Measurements from ENCODE around the gene UQCRHL.

DNA sequence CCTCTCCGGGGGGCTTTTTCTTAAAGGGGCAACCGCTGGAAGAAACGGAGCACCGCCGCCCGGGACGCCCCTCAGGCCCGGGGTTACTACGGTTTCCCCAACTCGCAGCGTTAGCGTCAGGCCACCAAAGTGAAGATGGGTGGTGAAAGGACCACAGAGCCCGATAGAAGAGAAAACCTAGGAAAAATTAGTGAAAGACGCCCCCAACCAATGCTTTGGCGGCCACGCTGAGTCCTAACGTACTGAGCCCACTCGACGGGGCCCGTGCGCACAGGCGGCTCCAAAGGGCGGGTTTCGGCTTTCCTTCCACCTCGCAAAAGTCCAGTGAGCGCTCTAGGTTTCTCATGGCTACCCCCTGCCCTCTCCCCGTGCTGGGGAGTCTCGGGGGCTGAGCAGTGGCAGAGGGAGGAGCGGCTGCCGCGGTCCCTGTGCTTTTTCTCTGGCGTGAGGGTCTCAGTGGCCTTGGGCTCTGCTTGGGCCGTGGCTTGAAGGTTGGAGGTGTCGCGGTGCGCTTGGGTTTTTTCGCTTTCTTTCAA is 27.8 kb upstream of the UQCRHL start:
- TF ChIP-seq YY1 (IDR thresholded peaks at IDR 0.05; ENCODE audit: low read depth) = no peak
- TF ChIP-seq, protein P1, sequence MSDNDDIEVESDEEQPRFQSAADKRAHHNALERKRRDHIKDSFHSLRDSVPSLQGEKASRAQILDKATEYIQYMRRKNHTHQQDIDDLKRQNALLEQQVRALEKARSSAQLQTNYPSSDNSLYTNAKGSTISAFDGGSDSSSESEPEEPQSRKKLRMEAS (IDR thresholded peaks at IDR 0.05) = peak; percentile 1; the same call in 1 of the 2 replicates
- TF ChIP-seq, protein P2, sequence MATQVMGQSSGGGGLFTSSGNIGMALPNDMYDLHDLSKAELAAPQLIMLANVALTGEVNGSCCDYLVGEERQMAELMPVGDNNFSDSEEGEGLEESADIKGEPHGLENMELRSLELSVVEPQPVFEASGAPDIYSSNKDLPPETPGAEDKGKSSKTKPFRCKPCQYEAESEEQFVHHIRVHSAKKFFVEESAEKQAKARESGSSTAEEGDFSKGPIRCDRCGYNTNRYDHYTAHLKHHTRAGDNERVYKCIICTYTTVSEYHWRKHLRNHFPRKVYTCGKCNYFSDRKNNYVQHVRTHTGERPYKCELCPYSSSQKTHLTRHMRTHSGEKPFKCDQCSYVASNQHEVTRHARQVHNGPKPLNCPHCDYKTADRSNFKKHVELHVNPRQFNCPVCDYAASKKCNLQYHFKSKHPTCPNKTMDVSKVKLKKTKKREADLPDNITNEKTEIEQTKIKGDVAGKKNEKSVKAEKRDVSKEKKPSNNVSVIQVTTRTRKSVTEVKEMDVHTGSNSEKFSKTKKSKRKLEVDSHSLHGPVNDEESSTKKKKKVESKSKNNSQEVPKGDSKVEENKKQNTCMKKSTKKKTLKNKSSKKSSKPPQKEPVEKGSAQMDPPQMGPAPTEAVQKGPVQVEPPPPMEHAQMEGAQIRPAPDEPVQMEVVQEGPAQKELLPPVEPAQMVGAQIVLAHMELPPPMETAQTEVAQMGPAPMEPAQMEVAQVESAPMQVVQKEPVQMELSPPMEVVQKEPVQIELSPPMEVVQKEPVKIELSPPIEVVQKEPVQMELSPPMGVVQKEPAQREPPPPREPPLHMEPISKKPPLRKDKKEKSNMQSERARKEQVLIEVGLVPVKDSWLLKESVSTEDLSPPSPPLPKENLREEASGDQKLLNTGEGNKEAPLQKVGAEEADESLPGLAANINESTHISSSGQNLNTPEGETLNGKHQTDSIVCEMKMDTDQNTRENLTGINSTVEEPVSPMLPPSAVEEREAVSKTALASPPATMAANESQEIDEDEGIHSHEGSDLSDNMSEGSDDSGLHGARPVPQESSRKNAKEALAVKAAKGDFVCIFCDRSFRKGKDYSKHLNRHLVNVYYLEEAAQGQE (IDR thresholded peaks at IDR 0.05; ENCODE audit: low read depth) = no peak
- no peak for TF ChIP-seq RAD21 (IDR thresholded peaks at IDR 0.05; ENCODE audit: low read depth)
